ENCODE measurements around the gene SGIP1. TPM values are rescaled to one million over a fixed set of nuclear protein-coding genes. Genes with fewer than 3 reads are reported as not detected.

The SGIP1 gene
- total and polyA plus RNA-seq, 2 experiments from 2014 or later: 2.4 to 6.1 TPM

DNA sequence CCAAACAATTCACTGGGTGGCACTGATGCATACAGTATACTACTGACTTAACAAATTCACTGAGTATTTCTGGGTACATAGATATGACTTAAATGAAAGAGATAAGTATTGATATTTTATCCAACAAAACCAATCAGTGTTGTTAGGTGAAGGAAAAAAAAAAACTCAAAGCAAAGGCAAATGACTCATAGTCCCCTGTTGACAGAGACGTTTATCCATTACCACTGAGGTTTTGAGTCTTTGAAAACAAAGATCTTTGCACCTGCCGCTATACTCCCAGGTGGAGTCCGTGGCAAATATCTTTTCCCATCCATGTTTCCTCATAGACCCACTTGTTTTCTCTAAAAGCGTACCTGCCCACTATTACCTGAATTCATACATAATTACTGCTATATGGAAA lies 236.7 kb downstream of the SGIP1 start:
- no peaks in the 10 kb centered on the region for H3K27me3 Mint-ChIP-seq (ENCODE audit: insufficient read depth, low read depth, poor library complexity)
- TF ChIP-seq JUNB (IDR thresholded peaks at IDR 0.05; ENCODE audit: unreplicated experiment): no peak
- no peak for TF ChIP-seq NANOG (IDR thresholded peaks at IDR 0.05; ENCODE audit: borderline replicate concordance)
- no peak for TF ChIP-seq STAT1 (IDR thresholded peaks at IDR 0.05; ENCODE audit: unreplicated experiment)
- no peak for TF ChIP-seq CTCF (conservative IDR thresholded peaks at IDR 0.05; ENCODE audit: low read depth in 2 of 2)
- TF ChIP-seq, protein P1, sequence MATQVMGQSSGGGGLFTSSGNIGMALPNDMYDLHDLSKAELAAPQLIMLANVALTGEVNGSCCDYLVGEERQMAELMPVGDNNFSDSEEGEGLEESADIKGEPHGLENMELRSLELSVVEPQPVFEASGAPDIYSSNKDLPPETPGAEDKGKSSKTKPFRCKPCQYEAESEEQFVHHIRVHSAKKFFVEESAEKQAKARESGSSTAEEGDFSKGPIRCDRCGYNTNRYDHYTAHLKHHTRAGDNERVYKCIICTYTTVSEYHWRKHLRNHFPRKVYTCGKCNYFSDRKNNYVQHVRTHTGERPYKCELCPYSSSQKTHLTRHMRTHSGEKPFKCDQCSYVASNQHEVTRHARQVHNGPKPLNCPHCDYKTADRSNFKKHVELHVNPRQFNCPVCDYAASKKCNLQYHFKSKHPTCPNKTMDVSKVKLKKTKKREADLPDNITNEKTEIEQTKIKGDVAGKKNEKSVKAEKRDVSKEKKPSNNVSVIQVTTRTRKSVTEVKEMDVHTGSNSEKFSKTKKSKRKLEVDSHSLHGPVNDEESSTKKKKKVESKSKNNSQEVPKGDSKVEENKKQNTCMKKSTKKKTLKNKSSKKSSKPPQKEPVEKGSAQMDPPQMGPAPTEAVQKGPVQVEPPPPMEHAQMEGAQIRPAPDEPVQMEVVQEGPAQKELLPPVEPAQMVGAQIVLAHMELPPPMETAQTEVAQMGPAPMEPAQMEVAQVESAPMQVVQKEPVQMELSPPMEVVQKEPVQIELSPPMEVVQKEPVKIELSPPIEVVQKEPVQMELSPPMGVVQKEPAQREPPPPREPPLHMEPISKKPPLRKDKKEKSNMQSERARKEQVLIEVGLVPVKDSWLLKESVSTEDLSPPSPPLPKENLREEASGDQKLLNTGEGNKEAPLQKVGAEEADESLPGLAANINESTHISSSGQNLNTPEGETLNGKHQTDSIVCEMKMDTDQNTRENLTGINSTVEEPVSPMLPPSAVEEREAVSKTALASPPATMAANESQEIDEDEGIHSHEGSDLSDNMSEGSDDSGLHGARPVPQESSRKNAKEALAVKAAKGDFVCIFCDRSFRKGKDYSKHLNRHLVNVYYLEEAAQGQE (IDR thresholded peaks at IDR 0.05; ENCODE audit: unreplicated experiment): no peak
- TF ChIP-seq EZH2phosphoT487 (IDR thresholded peaks at IDR 0.05; ENCODE audit: unreplicated experiment): no peak
- no peak for TF ChIP-seq POLR2AphosphoS5 (IDR thresholded peaks at IDR 0.05; ENCODE audit: low read depth)
- no peak for TF ChIP-seq EZH2 (IDR thresholded peaks at IDR 0.05; ENCODE audit: low read depth, unreplicated experiment)
- TF ChIP-seq, protein P2, sequence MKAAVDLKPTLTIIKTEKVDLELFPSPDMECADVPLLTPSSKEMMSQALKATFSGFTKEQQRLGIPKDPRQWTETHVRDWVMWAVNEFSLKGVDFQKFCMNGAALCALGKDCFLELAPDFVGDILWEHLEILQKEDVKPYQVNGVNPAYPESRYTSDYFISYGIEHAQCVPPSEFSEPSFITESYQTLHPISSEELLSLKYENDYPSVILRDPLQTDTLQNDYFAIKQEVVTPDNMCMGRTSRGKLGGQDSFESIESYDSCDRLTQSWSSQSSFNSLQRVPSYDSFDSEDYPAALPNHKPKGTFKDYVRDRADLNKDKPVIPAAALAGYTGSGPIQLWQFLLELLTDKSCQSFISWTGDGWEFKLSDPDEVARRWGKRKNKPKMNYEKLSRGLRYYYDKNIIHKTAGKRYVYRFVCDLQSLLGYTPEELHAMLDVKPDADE (IDR thresholded peaks at IDR 0.05): no peak
- no peak for TF ChIP-seq ZNF462 (CRISPR knock-in tag; IDR thresholded peaks at IDR 0.05)
- TF ChIP-seq CREB1 (CRISPR knock-in tag; IDR thresholded peaks at IDR 0.05; ENCODE audit: low read depth): no peak
- no peak for TF ChIP-seq ZNF331 (CRISPR knock-in tag; IDR thresholded peaks at IDR 0.05; ENCODE audit: low read depth)
- TF ChIP-seq ZNF114 (CRISPR knock-in tag; IDR thresholded peaks at IDR 0.05): no peak

More for the DNA sequence above, 236.7 kb downstream of the SGIP1 start:
- Histone ChIP-seq H3K4me1 (ENCODE audit: insufficient read depth) (no peaks in the 10 kb centered on the region), H4K20me1 (replicated peaks; ENCODE audit: insufficient read depth) (no peaks in the 10 kb centered on the region), H3K4me2 (no peak overlapping the region), H3K9me2 (ENCODE audit: insufficient read depth) (no peaks in the 10 kb centered on the region), H3K27me3 (ENCODE audit: insufficient read depth) (no peaks in the 10 kb centered on the region), H3K79me2 (replicated peaks; ENCODE audit: insufficient read depth) (no peaks in the 10 kb centered on the region), H3K36me3 (ENCODE audit: insufficient read depth) (no peaks in the 10 kb centered on the region), H3K27ac (ENCODE audit: low read depth) (no peak overlapping the region), H2AFZ (no peak overlapping the region), H3K4me3 (no peak overlapping the region), H3F3A (replicated peaks; ENCODE audit: low read depth) (no peaks in the 10 kb centered on the region)
- Mint-ChIP-seq H3K9me3 (no peaks in the 10 kb centered on the region), H3K27ac (no peak overlapping the region), H3K4me3 (no peak overlapping the region), H3K4me1 (no peaks in the 10 kb centered on the region), H3K36me3 (ENCODE audit: low read depth) (no peaks in the 10 kb centered on the region)
- DNase-seq (ENCODE audit: low spot score) (no peak), ATAC-seq (no peak)

Measured in GM23338 (cell line).